Omental fat pad (tissue), 4 donors: ENCODE results near the gene DDX42. TPM values are rescaled to one million over a fixed set of nuclear protein-coding genes. Genes with fewer than 3 reads are reported as not detected.

Source experiments
- ATAC-seq: fragments of 150-250 bp; one replicate; pipeline ENCODE4 v1.9.1; 2016; ENCODE audit warnings: mild to moderate bottlenecking, moderate library complexity; ENCODE audit not compliant: low FRiP score
- DNase-seq: peaks from one replicate; pipeline ENCODE4 v3.0.0-alpha.2; 2019; ENCODE audit warnings: low spot score
- CTCF ChIP-seq, 3 donors: fragments of 450-650 bp; IDR thresholded peaks; one replicate each; pipeline ENCODE4 v1.5.1; 2016 to 2017; ENCODE audit warnings: antibody characterized with exemption in 3 of 3, mild to moderate bottlenecking in 3 of 3, moderate library complexity in 2 of 3
- total RNA-seq, 4 donors: library from RNA; depleted of rRNA; stranded (reverse); fragments of >200 nt; gene quantifications; one replicate each; pipeline ENCODE4 v1.1.0, GENCODE V29; 2016

The DDX42 gene
- total RNA-seq, 4 donors from 2014 or later = 87.2 to 150 (median 112) TPM

DNA sequence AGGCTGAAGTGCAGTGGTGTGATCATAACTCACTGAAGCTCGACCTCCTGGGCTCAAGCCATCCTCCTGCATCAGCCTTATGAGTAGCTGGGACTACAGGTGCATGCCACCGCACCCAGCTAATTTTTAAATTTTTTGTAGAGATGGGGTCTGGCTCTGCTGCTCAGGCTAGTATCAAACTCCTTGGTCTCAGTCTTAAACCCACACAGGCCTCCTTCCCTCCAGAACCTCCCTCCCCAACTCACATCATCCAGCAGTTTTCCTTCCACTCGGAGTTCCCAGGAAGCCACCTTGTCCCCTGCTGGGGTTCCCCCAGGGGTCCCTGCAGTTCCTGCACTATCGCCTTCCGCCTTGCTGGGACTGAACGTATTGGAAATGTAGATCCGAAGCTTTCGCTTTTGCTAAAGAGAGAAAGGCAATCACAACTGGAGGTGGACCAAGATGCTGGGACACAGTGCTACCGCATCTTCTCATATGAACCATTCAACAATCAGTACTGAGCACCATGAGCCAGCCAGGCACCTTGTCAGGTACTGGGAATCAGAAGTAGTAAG is 61.3 kb downstream of the DDX42 start:
- no peak for TF ChIP-seq CTCF (IDR thresholded peaks at IDR 0.05)
- ATAC-seq (no peak), DNase-seq (no peak)

- DNase-seq (no peak), ATAC-seq (no peak)
- no peak for TF ChIP-seq CTCF (IDR thresholded peaks at IDR 0.05)
Measured at GRCh38 chr17:63836811-63837210, 62.8 kb downstream of the DDX42 start.

- DNase-seq (no peak), ATAC-seq (no peak)
- TF ChIP-seq CTCF (IDR thresholded peaks at IDR 0.05) = no peak
Measured at GRCh38 chr17:63837480-63837879, 63.5 kb downstream of the DDX42 start.

- DNase-seq (no peak), ATAC-seq (no peak)
- TF ChIP-seq CTCF (IDR thresholded peaks at IDR 0.05) = no peak
Measured at GRCh38 chr17:63837962-63838600, 64.1 kb downstream of the DDX42 start.

GRCh38 chr17:63838631-63839171 is 64.7 kb downstream of the DDX42 start:
- no peak for TF ChIP-seq CTCF (IDR thresholded peaks at IDR 0.05)
- ATAC-seq (peak; percentile 31), DNase-seq (peak; percentile 65)

GRCh38 chr17:63840591-63841349 is 66.8 kb downstream of the DDX42 start:
- DNase-seq (no peak), ATAC-seq (no peak)

More at GRCh38 chr17:63840591-63841349, 66.8 kb downstream of the DDX42 start:
- TF ChIP-seq CTCF (IDR thresholded peaks at IDR 0.05) = no peak
